PC-9 (cell line): ENCODE results near the gene ZNF485.

ENCODE experiments used
- EZH2 ChIP-seq: fragments of 200-600 bp; sonication (generic); IDR thresholded peaks from 2 replicates; pipeline ENCODE4 v1.8.0; 2017; ENCODE audit warnings: antibody characterized with exemption, low read depth
- TF ChIP-seq, protein P1 (sequence below): fragments of 200-600 bp; sonication (generic); conservative IDR thresholded peaks from 2 replicates; pipeline ENCODE4 v1.6.1; 2017; ENCODE audit warnings: mixed run types, antibody characterized with exemption, mild to moderate bottlenecking, moderate library complexity

GRCh38 chr10:43574906-43575305 is 31.3 kb upstream of the ZNF485 start:
- TF ChIP-seq EZH2 = no peak
- TF ChIP-seq, protein P1, sequence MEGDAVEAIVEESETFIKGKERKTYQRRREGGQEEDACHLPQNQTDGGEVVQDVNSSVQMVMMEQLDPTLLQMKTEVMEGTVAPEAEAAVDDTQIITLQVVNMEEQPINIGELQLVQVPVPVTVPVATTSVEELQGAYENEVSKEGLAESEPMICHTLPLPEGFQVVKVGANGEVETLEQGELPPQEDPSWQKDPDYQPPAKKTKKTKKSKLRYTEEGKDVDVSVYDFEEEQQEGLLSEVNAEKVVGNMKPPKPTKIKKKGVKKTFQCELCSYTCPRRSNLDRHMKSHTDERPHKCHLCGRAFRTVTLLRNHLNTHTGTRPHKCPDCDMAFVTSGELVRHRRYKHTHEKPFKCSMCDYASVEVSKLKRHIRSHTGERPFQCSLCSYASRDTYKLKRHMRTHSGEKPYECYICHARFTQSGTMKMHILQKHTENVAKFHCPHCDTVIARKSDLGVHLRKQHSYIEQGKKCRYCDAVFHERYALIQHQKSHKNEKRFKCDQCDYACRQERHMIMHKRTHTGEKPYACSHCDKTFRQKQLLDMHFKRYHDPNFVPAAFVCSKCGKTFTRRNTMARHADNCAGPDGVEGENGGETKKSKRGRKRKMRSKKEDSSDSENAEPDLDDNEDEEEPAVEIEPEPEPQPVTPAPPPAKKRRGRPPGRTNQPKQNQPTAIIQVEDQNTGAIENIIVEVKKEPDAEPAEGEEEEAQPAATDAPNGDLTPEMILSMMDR = no peak
